GM12874 (cell line): ENCODE results near the gene WAPL.

ENCODE experiments used
- CTCF ChIP-seq: IDR thresholded peaks from 2 replicates; pipeline ENCODE4 v1.5.1; 2011; ENCODE audit warnings: low read depth, mild to moderate bottlenecking, control low read depth, low read length, moderate library complexity; ENCODE audit not compliant: insufficient read depth

Gene WAPL

GRCh38 chr10:86402283-86402941 lies 119.2 kb downstream of the WAPL start:
- TF ChIP-seq CTCF, result no peak

- no peak for TF ChIP-seq CTCF
Measured at GRCh38 chr10:86401588-86402282, 119.9 kb downstream of the WAPL start.

GRCh38 chr10:86400705-86401587 lies 120.6 kb downstream of the WAPL start:
- no peak for TF ChIP-seq CTCF

- TF ChIP-seq CTCF, result peak; percentile 97
Measured at GRCh38 chr10:86399879-86400704, 121.5 kb downstream of the WAPL start.

- no peak for TF ChIP-seq CTCF
Measured at GRCh38 chr10:86399514-86399878, 122.1 kb downstream of the WAPL start.

- no peak for TF ChIP-seq CTCF
Measured at GRCh38 chr10:86397120-86397519, 124.5 kb downstream of the WAPL start.
